Aorta (tissue), 5 donors: ENCODE results near the gene COX6B1. TPM values are rescaled to one million over a fixed set of nuclear protein-coding genes. Genes with fewer than 3 reads are reported as not detected.
"Not testable (repeated sequence)": the region's sequence is repeated elsewhere in the genome, so short reads cannot be mapped to it uniquely, and the experiment has no call there.

Experiments
- ATAC-seq: fragments of 200-7000 bp; cut with Tn5 transposase; one replicate; pipeline ENCODE4 v1.9.1; 2022; ENCODE audit warnings: moderate library complexity; ENCODE audit not compliant: low FRiP score
- DNase-seq, 2 donors: peaks; one replicate each; pipeline ENCODE4 v3.0.0-alpha.2; 2020
- H3K27ac ChIP-seq, 2 donors: one replicate each; pipeline ENCODE4 v1.5.1; 2013; ENCODE audit warnings: low read length in 2 of 2, mild to moderate bottlenecking in 2 of 2, moderate library complexity in 2 of 2, control low read depth in 1 of 2, inconsistent platforms in 1 of 2, low read depth in 1 of 2
- H3K27me3 ChIP-seq, 2 donors: one replicate each; pipeline ENCODE4 v1.6.1; 2013; ENCODE audit warnings: control low read depth in 1 of 2, low read length in 1 of 2, mild to moderate bottlenecking in 1 of 2, moderate library complexity in 1 of 2; ENCODE audit not compliant: insufficient read depth in 2 of 2, control insufficient read depth in 1 of 2
- H3K36me3 ChIP-seq, 2 donors: one replicate each; pipeline ENCODE4 v1.6.1; 2013; ENCODE audit warnings: control low read depth in 1 of 2, low read length in 1 of 2, mild to moderate bottlenecking in 1 of 2; ENCODE audit not compliant: insufficient read depth in 2 of 2, control insufficient read depth in 1 of 2
- H3K4me1 ChIP-seq, 2 donors: one replicate each; pipeline ENCODE4 v1.6.1; 2013; ENCODE audit warnings: low read length in 2 of 2, control low read depth in 1 of 2, mild to moderate bottlenecking in 1 of 2, moderate library complexity in 1 of 2; ENCODE audit not compliant: insufficient read depth in 2 of 2, control insufficient read depth in 1 of 2
- H3K4me3 ChIP-seq, 2 donors: one replicate each; pipeline ENCODE4 v1.5.1; 2013; ENCODE audit warnings: low read length in 2 of 2, control low read depth in 1 of 2, mild to moderate bottlenecking in 1 of 2
- H3K9me3 ChIP-seq: one replicate; pipeline ENCODE4 v1.6.1; 2013; ENCODE audit warnings: mild to moderate bottlenecking, low read length; ENCODE audit not compliant: control insufficient read depth
- WGBS, 2 donors: extraction: QIAGEN DNeasy Blood & Tissue Kit; methylation state at CpG; one replicate each; pipeline ENCODE4 v1.1.7; 2013; 5-methylcytosine and 5-hydroxymethylcytosine counted together
- intact Hi-C, 2 donors: fragments of 100-400 bp; cut with DNase I; formaldehyde crosslinking; loops; one replicate each; pipeline versions ENCODE4 v1.14.2 to v1.15.0; 2022
- long read RNA-seq, 2 donors: library from polyadenylated mRNA; unstranded; transcript quantifications; one replicate each; pipeline ENCODE4 v2.0.0, GENCODE V29; 2020 to 2021
- polyA plus RNA-seq, 2 donors: library from polyadenylated mRNA; stranded (reverse); fragments of 200-250 nt; gene quantifications; one replicate each; pipeline ENCODE4 v1.2.3, GENCODE V29; 2013
- total RNA-seq, 2 donors: library from RNA; stranded (reverse); fragmentation: NEBNext Ultra II Directional; extraction: Animal tissue kit (Norgen Biotek cat#: 25700); gene quantifications; one replicate each; pipeline ENCODE4 v1.2.1, GENCODE V29; 2021
- donor health status: healthy with polysubstance abuse.
- donor health status: Bipolar disorder and iron deficiency.
- donor health status: DM: no; HTN: no; CAD: no.
- donor health status: DM: no; HTN: no; CAD: no.
- donor health status: DM: yes; HTN: yes; CAD: no.

Gene COX6B1, protein sequence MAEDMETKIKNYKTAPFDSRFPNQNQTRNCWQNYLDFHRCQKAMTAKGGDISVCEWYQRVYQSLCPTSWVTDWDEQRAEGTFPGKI
- total RNA-seq (100 to 1,000 TPM; 196 to 216 TPM), polyA plus RNA-seq (100 to 1,000 TPM; 502 to 730 TPM)
- long read RNA-seq, donor 1, transcript COX6B1-201 (4 exons, 667 nt) = major isoform, 15 of 17 reads
- long read RNA-seq, donor 1, partial matches to known transcripts = 1 of 17 reads
- long read RNA-seq, donor 1, other reads (novel, unspliced or antisense) = 1 of 17 reads
- long read RNA-seq, donor 2, transcript COX6B1-201 (4 exons, 667 nt) = major isoform, 29 of 29 reads
- long read RNA-seq, donor 2, partial matches to known transcripts = 0 of 29 reads
- long read RNA-seq, donor 2, other reads (novel, unspliced or antisense) = 0 of 29 reads

DNA sequence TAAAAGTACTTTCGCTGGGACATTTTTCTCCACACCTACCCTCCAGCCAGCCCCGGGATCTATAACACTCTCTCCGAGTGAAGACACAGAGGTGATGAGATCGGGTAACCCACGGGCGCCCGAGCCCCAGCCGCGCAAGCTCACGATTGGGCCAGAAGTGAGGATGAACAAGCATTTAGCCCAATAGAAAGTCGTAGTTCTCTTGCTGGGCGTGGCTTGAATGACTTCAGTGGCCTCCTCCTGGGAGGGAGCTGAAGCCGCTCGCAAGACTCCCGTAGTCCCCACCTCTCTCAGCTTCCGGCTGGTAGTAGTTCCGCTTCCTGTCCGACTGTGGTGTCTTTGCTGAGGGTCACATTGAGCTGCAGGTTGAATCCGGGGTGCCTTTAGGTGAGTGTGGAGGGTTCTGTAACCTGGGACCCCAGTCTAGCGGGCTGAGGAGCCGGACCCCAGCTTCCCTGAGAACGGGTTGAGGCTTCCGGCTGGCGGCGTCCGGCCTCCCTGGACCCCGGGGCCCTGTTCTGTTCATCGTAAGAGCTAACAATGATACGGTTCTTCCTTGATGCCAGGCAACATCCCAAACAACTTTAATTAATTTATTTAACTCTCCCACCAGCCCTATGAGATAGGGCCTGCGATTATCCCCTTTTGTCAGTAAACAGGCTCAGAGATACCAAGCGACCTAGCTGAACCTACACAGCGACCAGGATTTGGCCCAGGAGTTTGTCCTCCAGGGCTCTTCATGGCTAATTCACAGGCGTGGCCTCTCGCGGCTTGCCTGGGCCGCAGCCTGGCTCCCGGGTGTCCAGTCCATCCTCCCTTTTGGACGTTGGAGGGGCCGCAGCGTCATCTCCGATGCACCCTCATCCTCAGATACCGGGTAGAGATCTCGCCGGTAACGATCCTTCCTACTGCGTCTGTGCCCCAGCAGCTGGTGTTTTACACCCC, at the start of gene COX6B1:
Gene COX6B1 (plus strand): TSS at position 307 of the 945 bp plus-strand sequence. CDS start 2,921 bp downstream, outside the sequence.
- WGBS, 2 donors = 0% methylated on average over 46 of the region's 46 CpGs
- peak within 1 kb of the TSS; percentile 74 to 90 for H3K4me3 ChIP-seq
- H3K27me3 ChIP-seq = no peaks in the 10 kb centered on the region
- H3K27ac ChIP-seq = peak within 1 kb of the TSS in 1 of 2 donors; percentile 53
- intact Hi-C loops = no loop called here
- H3K4me1 ChIP-seq = no peaks in the 10 kb centered on the region
- peak; percentile 87 for ATAC-seq
- H3K9me3 ChIP-seq = no peaks in the 10 kb centered on the region
- DNase-seq = peak; percentile 94 to 96
- H3K36me3 ChIP-seq = no peaks in the 10 kb centered on the region

DNA sequence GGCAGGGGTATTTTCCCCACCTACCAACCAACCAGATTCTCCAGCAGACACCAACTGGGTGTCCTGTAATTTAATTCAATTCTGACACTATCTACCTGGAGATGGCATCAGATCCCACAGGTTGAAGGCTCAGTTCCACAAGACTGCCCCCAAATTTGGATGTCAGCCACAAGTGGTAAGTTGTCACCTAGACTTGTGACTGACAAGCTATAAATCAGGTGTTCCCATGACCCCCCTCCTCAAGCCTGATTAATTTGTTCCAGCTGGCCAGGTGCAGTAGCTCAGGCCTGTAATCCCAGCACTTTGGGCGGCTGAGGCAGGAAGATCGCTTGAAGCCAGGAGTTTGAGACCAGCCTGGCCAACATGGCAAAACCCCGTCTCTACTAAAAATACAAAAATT, 46.2 kb upstream of the COX6B1 start:
- H3K27me3 ChIP-seq = no peaks in the 10 kb centered on the region
- no peaks in the 10 kb centered on the region for H3K4me1 ChIP-seq
- WGBS, 2 donors = 88 to 96% methylated on average over 3 of the region's 3 CpGs
- no peak overlapping the region for H3K4me3 ChIP-seq
- no peak overlapping the region for H3K27ac ChIP-seq
- ATAC-seq (no peak), DNase-seq (peak in 1 of 2 donors; percentile 10)
- H3K9me3 ChIP-seq = no peaks in the 10 kb centered on the region
- intact Hi-C loops = no loop called here
- H3K36me3 ChIP-seq = no peaks in the 10 kb centered on the region

DNA sequence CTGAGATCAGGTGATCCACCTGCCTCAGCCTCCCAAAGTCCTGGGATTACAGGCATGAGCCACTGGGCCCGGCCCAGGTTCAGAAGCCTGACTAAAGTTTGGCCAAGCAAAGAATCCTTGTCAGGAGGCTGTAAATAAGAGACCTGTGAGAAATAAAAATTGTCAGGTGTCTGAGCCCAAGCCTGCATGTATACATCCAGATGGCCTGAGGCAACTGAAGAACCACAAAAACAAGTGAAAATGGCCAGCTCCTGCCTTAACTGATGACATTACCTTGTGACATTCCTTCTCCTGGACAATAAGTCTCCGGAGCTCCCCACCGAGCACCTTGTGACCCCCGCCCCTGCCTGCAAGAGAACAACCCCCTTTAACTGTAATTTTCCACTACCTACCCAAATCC, 43.7 kb upstream of the COX6B1 start:
- ATAC-seq, H3K36me3 ChIP-seq, H3K4me3 ChIP-seq, H3K4me1 ChIP-seq, H3K9me3 ChIP-seq, H3K27ac ChIP-seq, intact Hi-C loops, H3K27me3 ChIP-seq: not testable (repeated sequence)
- peak in 1 of 2 donors; percentile 45 for DNase-seq
- WGBS, 2 donors = 83 to 86% methylated on average over 4 of the region's 4 CpGs

DNA sequence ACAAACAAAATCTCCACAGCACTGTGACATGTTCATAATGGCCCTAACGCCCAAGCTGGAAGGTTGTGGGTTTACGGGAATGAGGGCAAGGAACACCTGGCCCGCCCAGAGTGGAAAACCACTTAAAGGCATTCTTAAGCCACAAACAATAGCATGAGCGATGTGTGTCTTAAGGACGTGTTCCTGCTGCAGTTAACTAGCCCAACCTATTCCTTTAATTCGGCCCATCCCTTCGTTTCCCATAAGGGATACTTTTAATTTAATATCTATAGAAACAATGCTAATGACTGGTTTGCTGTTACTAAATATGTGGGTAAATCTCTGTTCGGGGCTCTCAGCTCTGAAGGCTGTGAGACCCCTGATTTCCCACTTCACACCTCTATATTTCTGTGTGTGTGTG, 41.0 kb upstream of the COX6B1 start:
- H3K36me3 ChIP-seq, H3K27ac ChIP-seq, H3K4me1 ChIP-seq, ATAC-seq, H3K4me3 ChIP-seq, H3K27me3 ChIP-seq, H3K9me3 ChIP-seq, DNase-seq, intact Hi-C loops: not testable (repeated sequence)
- 88 to 91% methylated on average over 8 of the region's 8 CpGs for WGBS, 2 donors

DNA sequence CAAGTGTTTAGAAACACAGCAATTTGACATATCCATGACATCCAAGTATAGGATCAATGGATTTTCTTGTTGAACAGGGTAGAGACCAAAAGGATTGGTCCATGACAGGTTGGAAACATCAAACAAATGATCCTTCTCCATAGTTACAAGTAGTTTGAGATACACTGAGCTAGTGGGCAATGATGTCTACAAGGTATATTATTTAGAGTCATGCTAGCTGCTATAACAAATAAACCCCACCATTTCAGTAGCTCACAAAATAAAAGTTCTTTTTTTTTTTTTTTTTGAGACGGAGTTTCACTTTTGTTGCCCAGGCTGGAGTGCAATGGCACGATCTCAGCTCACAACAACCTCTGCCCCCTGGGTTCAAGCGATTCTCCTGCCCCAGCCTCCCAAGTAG, 40.5 kb upstream of the COX6B1 start:
- DNase-seq (no peak), ATAC-seq (no peak)
- H3K4me3 ChIP-seq = no peak overlapping the region
- 81 to 82% methylated on average over 3 of the region's 3 CpGs for WGBS, 2 donors
- H3K4me1 ChIP-seq = no peaks in the 10 kb centered on the region
- no peak overlapping the region for H3K27ac ChIP-seq
- intact Hi-C loops = no loop called here
- H3K36me3 ChIP-seq = no peaks in the 10 kb centered on the region
- H3K9me3 ChIP-seq = peaks cover 2% of the 10 kb centered on the region
- H3K27me3 ChIP-seq = no peaks in the 10 kb centered on the region

DNA sequence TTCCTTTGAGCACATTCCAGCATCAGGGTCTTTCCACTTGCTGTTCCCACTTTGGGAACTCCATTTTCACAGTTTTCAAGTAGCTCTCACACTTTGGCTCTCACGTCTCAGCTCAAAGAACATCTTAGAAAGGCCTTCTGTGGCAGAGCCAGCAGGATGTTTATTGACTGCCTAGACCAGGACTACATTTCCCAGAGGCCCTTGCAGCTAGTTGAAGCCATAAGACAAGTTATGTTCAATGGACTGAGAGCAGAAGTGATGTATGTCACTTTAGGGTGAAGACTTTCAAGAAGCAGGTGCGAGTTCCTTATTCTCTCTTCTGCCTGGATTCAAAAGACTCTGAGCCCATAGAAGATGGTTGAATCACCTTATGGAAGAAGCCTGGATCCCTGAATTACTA, 39.9 kb upstream of the COX6B1 start:
- Histone ChIP-seq H3K9me3 (peaks cover 2% of the 10 kb centered on the region), H3K27me3 (no peaks in the 10 kb centered on the region), H3K36me3 (no peaks in the 10 kb centered on the region), H3K27ac (no peak overlapping the region), H3K4me1 (no peaks in the 10 kb centered on the region), H3K4me3 (no peak overlapping the region)
- WGBS, 2 donors = 71 to 81% methylated on average over 2 of the region's 2 CpGs
- no peak for ATAC-seq
- no peak for DNase-seq
- intact Hi-C loops = no loop called here

DNA sequence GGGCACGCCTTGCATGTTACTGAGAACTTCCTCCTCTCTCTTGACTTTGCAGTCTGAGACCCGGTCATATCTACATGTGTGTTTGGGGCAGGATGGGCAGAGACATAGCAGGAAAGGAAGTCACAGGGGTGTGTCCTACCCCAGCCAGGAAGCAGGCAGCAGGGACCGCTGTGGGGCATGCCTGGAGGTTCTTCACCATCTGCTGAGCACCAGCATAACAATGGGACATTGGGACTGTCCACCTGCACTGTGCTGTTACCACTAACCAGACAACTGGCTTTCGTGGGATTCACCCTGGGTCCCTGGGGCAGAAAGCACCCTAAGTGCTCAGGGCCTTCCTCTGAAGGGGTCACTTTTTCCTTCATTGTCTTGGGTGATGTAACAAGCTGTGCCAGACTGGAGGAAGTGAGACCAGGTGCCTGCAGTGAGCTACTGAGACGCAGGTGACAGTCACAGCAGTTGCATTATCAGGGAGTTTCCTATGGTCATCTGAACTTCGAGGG, 38.2 kb upstream of the COX6B1 start:
- Histone ChIP-seq H3K9me3 (peaks cover 2% of the 10 kb centered on the region), H3K36me3 (no peaks in the 10 kb centered on the region), H3K27ac (no peak overlapping the region), H3K4me3 (no peak overlapping the region), H3K27me3 (no peaks in the 10 kb centered on the region), H3K4me1 (no peaks in the 10 kb centered on the region)
- intact Hi-C loops = loop anchor here (5.0 kb wide), 2 partner anchors 63 to 103 kb away; partner anchors contain the start of gene TMEM147 (in 2 of the 2)
- no peak for ATAC-seq
- DNase-seq = no peak
- 72 to 75% methylated on average over 6 of the region's 6 CpGs for WGBS, 2 donors

DNA sequence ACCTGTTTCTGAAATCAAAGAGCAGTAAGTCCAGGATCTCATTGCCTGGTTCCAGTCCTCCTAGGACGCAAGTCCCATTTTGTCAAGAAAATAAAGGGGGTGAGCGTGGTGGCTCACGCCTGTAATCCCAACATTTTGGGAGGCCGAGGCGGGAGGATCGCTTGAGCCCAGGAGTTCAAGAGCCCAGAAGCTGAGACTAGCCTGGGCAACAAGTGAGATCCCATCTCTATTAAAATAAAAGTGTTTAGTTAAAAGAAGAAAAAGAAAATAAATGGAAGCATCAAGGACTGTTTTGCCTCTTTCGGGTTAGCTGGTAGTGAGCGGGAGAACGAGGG, 35.9 kb upstream of the COX6B1 start:
- Histone ChIP-seq H3K4me1 (no peaks in the 10 kb centered on the region), H3K36me3 (no peaks in the 10 kb centered on the region), H3K4me3 (peak overlapping the region in 1 of 2 donors; percentile 14), H3K27me3 (no peaks in the 10 kb centered on the region), H3K27ac (no peak overlapping the region), H3K9me3 (peaks cover 2% of the 10 kb centered on the region)
- WGBS, 2 donors = 31 to 44% methylated on average over 9 of the region's 9 CpGs
- DNase-seq (no peak), ATAC-seq (no peak)
- intact Hi-C loops = loop anchor here (5.0 kb wide), 2 partner anchors 65 to 105 kb away; partner anchors contain the start of gene TMEM147 (in 2 of the 2)
